GM19025 (cell line): Measurements from ENCODE around the gene EXOSC5.
"Not testable (repeated sequence)": the region's sequence is repeated elsewhere in the genome, so short reads cannot be mapped to it uniquely, and the experiment has no call there.

ENCODE experiments used
- ATAC-seq: cut with Tn5 transposase; IDR thresholded peaks from one replicate; pipeline ENCODE4 v1.9.1; 2021; ENCODE audit warnings: mild to moderate bottlenecking, low read depth, moderate library complexity; ENCODE audit not compliant: unreplicated experiment

The EXOSC5 gene

GRCh38 chr19:41408846-41409245, 11.7 kb upstream of the EXOSC5 start:
- not testable (repeated sequence) for ATAC-seq

DNA sequence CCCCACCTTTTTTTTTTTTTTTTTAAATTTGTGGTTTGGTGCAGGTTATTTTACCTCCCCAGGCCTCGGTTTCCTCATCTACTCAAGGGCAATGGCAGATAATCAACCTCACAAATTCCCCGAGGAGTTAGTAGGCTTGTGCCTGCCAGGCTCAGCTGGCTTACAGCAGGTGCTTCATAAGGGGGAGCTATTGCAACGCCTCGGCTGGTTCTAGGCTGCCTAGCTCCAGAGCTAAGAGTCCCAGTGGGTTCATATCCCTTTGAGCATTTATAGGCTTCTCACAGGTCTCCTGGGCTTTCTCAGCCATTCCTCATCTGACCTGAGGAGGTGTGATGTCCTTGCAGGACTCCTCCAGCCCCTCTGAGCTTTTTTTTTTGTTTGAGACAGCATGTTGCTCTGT, 11.1 kb upstream of the EXOSC5 start:
- no peak for ATAC-seq

DNA sequence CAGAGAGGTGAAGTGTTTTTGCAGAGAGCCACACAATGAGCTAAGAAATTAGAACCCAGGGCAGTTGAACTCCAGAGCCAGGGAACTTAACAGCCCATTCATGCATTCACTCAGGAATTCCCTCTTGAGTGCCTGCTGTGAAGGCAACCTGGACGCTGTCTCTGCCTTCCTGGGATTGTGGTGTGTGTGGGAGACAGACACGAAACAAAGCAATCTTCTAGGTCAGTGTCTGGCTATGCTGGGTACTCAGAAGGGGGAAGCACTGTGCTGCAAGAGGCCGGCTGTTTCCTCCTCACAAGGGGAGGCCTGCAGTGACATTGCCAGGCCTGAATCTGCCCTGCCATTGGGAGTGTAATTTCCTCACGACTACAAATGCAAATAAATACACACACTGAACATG, 10.1 kb upstream of the EXOSC5 start:
- no peak for ATAC-seq

DNA sequence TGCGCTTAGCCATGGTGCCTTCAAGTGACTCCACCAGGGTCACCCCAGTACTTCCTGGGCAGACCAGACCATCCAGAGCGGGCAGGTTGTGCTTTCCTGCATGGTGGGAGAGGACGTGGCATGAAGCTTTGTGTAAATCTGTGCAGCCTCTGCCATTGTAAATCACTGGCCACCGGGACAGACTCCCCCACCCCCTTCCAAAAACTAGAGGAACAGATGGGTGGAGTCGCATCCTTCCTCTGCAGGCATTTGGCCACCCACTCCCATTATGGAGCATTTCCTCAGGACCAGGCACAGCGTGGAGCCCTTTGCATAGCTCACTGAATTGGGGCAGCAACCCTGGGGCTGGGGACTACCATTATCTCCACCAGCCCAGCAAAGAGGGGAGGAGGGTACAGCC, 8.6 kb upstream of the EXOSC5 start:
- ATAC-seq = no peak

- ATAC-seq = no peak
These were observed 6.2 kb upstream of the EXOSC5 start for GRCh38 chr19:41403181-41403970.

- no peak for ATAC-seq
These were observed 4.9 kb upstream of the EXOSC5 start for GRCh38 chr19:41402010-41402409.

- ATAC-seq = no peak
These were observed 4.3 kb upstream of the EXOSC5 start for GRCh38 chr19:41401483-41401882.

DNA sequence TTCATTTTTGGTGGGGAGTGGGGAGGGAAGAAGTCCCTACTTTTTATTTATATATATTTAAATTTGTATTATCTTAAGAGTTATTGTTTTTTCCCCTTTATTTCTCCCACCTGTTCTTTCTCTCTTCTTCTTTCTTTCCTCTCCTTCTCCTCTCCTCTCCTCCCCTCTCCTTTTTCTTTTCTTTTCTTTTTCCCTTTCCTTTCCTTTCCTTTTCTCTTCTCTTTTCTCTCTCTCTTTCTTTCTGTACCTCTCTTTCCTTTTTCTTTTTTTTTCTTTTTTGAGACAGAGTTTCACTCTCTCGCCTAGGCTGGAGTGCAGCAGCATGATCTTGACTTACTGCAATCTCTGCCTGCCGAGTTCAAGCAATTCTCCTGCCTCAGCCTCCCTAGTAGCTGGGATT, 2.4 kb upstream of the EXOSC5 start:
- ATAC-seq = no peak

GRCh38 chr19:41399091-41399490, 1.9 kb upstream of the EXOSC5 start:
- no peak for ATAC-seq

- no peak for ATAC-seq
These were observed 1.4 kb upstream of the EXOSC5 start for GRCh38 chr19:41398598-41398997.

GRCh38 chr19:41398050-41398418, 875 bp upstream of the EXOSC5 start:
- ATAC-seq = no peak

- no peak for ATAC-seq
These were observed 1.8 kb downstream of the EXOSC5 start for GRCh38 chr19:41395355-41395754.

DNA sequence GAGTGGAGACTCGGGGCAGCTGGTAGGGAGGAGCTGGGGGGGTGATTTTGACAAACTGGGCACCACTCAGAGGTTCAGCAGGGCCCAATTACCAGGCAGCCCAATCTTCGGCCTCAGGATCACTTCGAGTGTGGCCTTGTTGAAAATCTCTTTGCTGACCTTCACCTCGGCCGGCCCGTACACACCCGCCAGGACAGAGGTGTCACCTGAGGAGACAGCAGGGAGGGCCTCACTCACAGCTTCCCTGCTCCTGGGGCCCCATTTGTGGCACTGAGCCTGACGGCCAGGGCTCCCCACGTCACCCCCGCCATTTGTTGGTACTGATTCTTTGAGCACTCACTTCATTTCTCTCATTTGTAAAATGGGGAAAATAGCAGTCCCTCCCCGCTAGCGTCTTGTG, 4.4 kb downstream of the EXOSC5 start:
- no peak for ATAC-seq

DNA sequence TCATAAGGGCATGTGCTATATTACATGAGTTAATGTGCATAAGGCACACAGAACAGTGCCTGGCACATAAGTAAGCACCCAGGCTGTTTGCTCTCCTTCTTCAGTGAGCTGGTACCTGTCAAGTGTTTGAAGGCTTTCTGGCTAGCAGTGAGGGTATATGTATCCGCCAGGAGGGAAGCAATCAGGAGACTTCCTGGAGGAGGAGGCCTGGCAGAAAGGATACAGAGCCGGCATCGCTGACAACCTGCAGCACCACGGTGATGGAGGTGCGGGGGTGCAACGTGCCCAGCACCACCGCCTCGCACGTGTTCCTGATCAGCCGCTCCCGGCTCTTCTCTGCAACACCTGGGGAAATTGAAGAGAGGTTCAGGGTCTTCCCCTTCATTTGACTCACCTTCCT, 5.5 kb downstream of the EXOSC5 start:
- no peak for ATAC-seq

GRCh38 chr19:41386442-41386841, 10.7 kb downstream of the EXOSC5 start:
- ATAC-seq = no peak

DNA sequence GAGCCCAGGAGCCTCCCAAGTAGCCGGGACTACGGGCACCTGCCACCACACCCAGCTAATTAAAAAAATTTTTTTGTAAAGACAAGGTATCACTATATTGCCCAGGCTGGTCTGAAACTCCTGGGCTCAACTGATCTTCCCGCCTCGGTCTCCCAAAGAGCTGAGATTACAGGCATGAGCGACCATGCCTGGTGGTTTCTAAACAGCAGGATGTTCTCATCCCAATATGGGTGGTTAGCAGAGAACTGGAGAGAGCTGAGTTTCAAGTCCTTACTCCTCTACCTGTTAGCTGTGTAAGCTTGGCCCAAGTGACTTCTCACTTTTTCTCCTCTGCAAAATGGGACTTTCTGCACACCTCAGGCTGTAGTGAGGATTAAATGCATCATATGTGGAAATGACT, 12.8 kb downstream of the EXOSC5 start:
- no peak for ATAC-seq

DNA sequence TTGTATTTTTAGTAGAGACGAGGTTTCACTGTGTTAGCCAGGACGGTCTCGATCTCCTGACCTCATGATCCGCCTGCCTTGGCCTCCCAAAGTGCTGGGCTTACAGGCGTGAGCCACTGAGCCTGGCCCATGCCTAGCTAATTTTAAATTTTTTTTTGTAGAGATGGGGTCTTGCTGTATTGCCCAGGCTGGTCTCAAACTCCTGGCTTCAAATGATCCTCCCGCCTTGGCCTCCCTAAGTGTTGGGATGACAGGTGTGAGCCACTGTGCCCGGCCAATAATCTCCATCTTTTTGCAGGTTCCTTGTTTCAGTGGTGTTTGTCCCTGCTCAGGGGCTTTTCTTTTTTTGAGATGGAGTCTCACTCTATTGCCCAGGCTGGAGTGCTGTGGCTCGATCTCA, 15.6 kb downstream of the EXOSC5 start:
- ATAC-seq = not testable (repeated sequence)

GRCh38 chr19:41377977-41378709, 19.0 kb downstream of the EXOSC5 start:
- ATAC-seq = peak; percentile 44

- no peak for ATAC-seq
These were observed 20.2 kb downstream of the EXOSC5 start for GRCh38 chr19:41376998-41377365.

GRCh38 chr19:41376241-41376997, 20.7 kb downstream of the EXOSC5 start, which contains the start of gene TMEM91:
Gene TMEM91, plus strand, starts transcription at chr19:41376533. Its CDS starts 1,777 bp downstream, at chr19:41378310.
- ATAC-seq = no peak

DNA sequence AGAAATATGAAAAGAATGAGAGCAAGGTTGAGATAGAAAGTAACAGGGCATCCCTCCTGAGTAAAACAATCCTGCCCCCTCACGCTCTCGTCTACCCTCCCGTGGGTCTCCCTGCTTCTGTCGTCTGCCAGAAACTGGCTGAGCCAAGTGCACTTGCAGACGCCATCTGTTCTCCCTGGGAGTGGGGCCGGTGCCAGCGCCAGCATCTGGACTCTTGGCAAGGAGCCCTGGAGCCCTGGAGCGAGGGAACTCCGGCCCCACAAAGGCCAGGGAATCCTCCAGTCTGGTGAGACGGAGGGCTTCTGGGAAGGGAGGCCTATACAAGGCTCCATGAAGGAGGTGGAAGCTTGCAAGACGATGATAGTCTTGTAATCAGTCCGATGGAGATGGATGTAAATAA, 23.2 kb downstream of the EXOSC5 start:
- no peak for ATAC-seq
